ENCODE results near the gene C2orf81. TPM values are rescaled to one million over a fixed set of nuclear protein-coding genes. Genes with fewer than 3 reads are reported as not detected.
A peak's percentile ranks its signal among the peaks of the same experiment; 100 is the strongest.

The C2orf81 gene
- total RNA-seq, 4 donors from 2014 or later: 0.34 to 2.4 (median 1.2) TPM

DNA sequence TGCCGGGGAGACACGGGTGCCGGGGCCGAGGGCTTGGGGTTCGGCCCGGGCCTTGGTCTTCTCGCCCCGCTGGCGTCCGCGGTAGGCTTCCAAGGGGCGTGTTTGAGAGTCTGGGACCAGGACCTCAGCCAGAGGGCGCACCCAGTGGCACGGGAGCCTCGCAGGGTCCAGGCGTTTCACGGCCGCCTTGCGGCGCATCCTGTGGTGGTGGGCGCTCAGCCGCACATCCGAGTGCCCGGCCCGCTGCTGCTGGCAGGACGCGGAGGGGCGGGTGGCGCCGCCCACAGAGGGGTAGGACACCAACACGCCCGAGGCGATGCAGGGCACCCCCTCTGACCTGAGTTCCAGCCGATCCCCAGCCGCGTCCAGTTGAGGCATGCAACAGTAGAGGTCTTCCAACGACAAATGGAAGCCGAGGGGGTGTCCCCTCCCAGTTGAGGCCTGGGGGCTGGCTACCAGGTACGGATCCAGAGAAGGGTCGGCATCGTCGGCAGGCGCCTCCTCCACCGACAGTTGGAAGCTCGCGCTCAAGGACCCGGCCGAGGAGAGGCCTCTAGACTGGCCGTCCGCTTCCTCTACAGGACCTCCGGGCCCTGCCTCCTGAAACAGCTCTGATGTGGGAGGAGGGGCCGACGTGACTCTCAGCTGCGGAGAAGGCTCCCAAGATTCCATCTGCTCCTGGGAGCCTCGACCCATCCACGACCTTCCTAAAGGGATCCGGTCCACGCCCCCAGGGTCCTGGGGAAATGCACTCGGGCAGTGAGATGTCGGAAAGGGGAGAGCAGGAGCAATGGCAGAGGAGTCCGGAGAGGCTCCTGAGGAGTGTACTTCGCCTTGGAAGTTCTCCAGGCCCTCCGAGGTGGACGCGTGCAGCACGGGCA is 6.3 kb downstream of the C2orf81 start:
- TF ChIP-seq POLR2A (IDR thresholded peaks at IDR 0.05): no peak
- TF ChIP-seq, protein P1, sequence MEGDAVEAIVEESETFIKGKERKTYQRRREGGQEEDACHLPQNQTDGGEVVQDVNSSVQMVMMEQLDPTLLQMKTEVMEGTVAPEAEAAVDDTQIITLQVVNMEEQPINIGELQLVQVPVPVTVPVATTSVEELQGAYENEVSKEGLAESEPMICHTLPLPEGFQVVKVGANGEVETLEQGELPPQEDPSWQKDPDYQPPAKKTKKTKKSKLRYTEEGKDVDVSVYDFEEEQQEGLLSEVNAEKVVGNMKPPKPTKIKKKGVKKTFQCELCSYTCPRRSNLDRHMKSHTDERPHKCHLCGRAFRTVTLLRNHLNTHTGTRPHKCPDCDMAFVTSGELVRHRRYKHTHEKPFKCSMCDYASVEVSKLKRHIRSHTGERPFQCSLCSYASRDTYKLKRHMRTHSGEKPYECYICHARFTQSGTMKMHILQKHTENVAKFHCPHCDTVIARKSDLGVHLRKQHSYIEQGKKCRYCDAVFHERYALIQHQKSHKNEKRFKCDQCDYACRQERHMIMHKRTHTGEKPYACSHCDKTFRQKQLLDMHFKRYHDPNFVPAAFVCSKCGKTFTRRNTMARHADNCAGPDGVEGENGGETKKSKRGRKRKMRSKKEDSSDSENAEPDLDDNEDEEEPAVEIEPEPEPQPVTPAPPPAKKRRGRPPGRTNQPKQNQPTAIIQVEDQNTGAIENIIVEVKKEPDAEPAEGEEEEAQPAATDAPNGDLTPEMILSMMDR (IDR thresholded peaks at IDR 0.05): no peak
- intact Hi-C loops (cut with DNase I; ENCODE audit: low total_unique reads): no loop called here
- 13 to 20% methylated on average over 23 to 29 of the region's 66 CpGs for WGBS, 2 donors
- peak in 1 of 2 donors; percentile 91 for DNase-seq (ENCODE audit: low spot score in 2 of 2)
- peak overlapping the region; percentile 36 for H3K4me3 ChIP-seq (ENCODE audit: low read depth, poor library complexity, severe bottlenecking)

DNA sequence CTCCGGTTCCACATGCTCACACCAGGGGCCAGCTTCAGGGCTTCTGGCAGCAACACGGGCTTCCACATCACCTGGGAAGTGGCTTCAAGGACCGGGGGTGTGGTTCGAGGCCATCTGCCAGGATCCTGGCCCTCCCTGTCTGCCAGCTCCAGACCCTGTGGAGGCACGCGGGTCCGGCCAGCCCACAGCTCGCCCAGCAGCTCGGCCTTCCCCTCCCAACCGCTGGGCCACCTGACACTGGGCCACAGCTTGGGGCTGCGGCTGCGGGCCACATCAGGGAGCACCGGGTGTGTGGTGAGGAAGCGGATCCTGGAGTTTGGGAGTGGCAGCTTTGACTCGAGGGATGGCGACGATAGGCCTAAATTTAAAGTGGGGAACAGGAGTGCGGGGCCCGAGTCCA is 7.0 kb downstream of the C2orf81 start:
- intact Hi-C loops (cut with DNase I; ENCODE audit: low total_unique reads): no loop called here
- 31 to 32% methylated on average over 11 to 16 of the region's 19 CpGs for WGBS, 2 donors
- TF ChIP-seq, protein P1 (IDR thresholded peaks at IDR 0.05): no peak
- TF ChIP-seq POLR2A (IDR thresholded peaks at IDR 0.05): no peak
- DNase-seq (ENCODE audit: low spot score in 2 of 2): no peak
- peak overlapping the region; percentile 36 for H3K4me3 ChIP-seq (ENCODE audit: low read depth, poor library complexity, severe bottlenecking)

DNA sequence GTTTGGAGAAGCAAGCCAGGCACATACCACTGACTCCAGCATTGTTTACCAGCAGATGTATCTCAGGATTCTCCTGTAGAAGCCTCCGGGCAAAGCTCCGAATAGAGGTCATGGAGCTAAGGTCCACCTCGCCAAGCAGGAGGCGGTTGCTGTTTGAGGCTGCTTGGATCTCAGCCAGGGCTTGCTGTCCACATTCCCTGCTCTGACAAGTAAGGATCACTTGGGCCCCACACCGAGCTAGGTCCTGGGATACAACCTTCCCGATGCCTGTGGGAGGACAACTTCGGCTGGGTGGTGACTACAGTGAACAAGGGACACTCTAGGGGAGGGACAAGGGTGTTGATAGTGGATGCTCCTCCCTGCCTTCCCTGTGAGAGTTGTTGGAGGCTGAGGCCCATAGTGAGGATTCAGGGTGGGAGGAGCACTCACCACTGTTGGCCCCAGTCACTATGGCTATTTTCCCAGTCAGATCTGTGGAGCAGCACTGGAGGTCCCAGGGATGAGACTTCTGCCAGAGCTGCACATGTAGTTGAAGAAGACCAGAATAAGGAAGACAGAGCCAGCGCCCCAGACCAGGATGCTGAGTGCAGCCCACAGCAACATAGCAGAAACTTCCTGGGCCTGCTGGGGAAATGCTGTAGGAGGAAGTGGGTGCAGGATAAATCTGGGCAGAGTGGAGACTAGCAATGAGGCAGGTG is 8.3 kb downstream of the C2orf81 start:
- intact Hi-C loops (cut with DNase I; ENCODE audit: low total_unique reads): no loop called here
- no peak overlapping the region for H3K4me3 ChIP-seq (ENCODE audit: low read depth, poor library complexity, severe bottlenecking)
- WGBS, 2 donors: 71 to 75% methylated on average over 4 to 8 of the region's 8 CpGs
- DNase-seq (ENCODE audit: low spot score in 2 of 2): no peak
- TF ChIP-seq POLR2A (IDR thresholded peaks at IDR 0.05): no peak
- TF ChIP-seq, protein P1 (IDR thresholded peaks at IDR 0.05): no peak

DNA sequence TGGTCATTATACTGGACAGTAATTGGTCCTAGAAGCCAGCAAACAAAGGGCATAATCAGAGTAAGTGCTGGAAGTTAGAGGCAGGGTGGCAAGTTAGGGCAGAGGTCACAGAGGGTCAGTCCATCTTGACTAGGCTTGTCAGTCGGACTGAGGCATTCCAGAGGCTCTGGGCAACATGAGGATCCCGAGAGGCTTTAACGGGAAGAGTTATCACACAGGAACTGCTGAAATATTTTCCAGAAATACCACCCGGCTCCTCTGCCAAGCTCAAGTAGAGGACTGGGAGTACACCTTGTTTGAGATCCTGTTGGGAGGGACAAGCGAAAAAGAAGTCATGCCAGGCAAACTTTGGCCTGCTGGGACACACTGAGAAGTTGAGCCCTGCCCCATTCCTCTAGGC is 13.7 kb downstream of the C2orf81 start:
- no peak overlapping the region for H3K4me3 ChIP-seq (ENCODE audit: low read depth, poor library complexity, severe bottlenecking)
- TF ChIP-seq POLR2A (IDR thresholded peaks at IDR 0.05): no peak
- TF ChIP-seq, protein P1 (IDR thresholded peaks at IDR 0.05): no peak
- intact Hi-C loops (cut with DNase I; ENCODE audit: low total_unique reads): no loop called here
- no peak for DNase-seq (ENCODE audit: low spot score in 2 of 2)
- WGBS, 2 donors: 65 to 70% methylated on average over 5 of the region's 5 CpGs

DNA sequence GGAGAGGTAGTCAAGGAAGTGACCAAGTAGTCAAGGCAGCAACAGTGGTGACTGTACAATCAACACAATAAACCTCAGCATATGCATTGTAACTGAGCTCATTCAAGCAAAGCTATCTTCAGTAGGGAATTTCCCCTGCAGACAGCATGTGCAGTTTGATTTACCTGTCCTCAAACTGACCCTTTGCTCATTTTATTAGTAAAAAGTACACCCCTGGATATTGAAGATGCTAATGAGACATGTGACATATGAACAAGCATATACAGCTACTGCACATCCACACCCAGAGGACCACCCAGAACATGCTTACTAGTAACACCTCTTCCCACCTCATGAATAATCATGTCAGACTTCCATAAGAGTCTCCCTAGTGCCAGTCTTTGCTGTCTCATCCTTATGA is 15.4 kb downstream of the C2orf81 start:
- intact Hi-C loops (cut with DNase I; ENCODE audit: low total_unique reads): no loop called here
- TF ChIP-seq POLR2A (IDR thresholded peaks at IDR 0.05): no peak
- TF ChIP-seq, protein P1 (IDR thresholded peaks at IDR 0.05): no peak
- no peak for DNase-seq (ENCODE audit: low spot score in 2 of 2)
- H3K4me3 ChIP-seq (ENCODE audit: low read depth, poor library complexity, severe bottlenecking): no peak overlapping the region

Measured in lower leg skin (tissue), 4 donors.